Measurements from ENCODE around the gene PDXP.
"Not testable (repeated sequence)": the region's sequence is repeated elsewhere in the genome, so short reads cannot be mapped to it uniquely, and the experiment has no call there.

PDXP gene

GRCh38 chr22:37647317-37647716, 11.2 kb upstream of the PDXP start:
- Mint-ChIP-seq H3K4me3 (no peak overlapping the region), H3K9me3 (no peaks in the 10 kb centered on the region), H3K27me3 (ENCODE audit: low read depth) (no peaks in the 10 kb centered on the region), H3K27ac (no peak overlapping the region), H3K36me3 (ENCODE audit: low read depth) (peaks cover 41% of the 10 kb centered on the region), H3K4me1 (peaks cover 8% of the 10 kb centered on the region)
- TF ChIP-seq CTCF (IDR thresholded peaks at IDR 0.05; ENCODE audit: unreplicated experiment in 3 of 3), result no peak

- Mint-ChIP-seq H3K36me3 (ENCODE audit: low read depth) (peaks cover 46% of the 10 kb centered on the region), H3K9me3 (no peaks in the 10 kb centered on the region), H3K4me3 (no peak overlapping the region), H3K27ac (no peak overlapping the region), H3K27me3 (ENCODE audit: low read depth) (no peaks in the 10 kb centered on the region), H3K4me1 (peaks cover 8% of the 10 kb centered on the region)
- TF ChIP-seq CTCF (IDR thresholded peaks at IDR 0.05; ENCODE audit: unreplicated experiment in 3 of 3), result no peak
Observed at GRCh38 chr22:37647928-37648327, 10.6 kb upstream of the PDXP start.

GRCh38 chr22:37650463-37651136, 7.9 kb upstream of the PDXP start:
- Mint-ChIP-seq H3K9me3 (no peaks in the 10 kb centered on the region), H3K4me1 (no peaks in the 10 kb centered on the region), H3K27me3 (ENCODE audit: low read depth) (no peaks in the 10 kb centered on the region), H3K36me3 (ENCODE audit: low read depth) (peaks cover 40% of the 10 kb centered on the region), H3K27ac (no peak overlapping the region), H3K4me3 (no peak overlapping the region)
- no peak for TF ChIP-seq CTCF (IDR thresholded peaks at IDR 0.05; ENCODE audit: unreplicated experiment in 3 of 3)

GRCh38 chr22:37654563-37655251, 3.8 kb upstream of the PDXP start:
- H3K27me3 Mint-ChIP-seq (ENCODE audit: low read depth), result no peaks in the 10 kb centered on the region
- H3K27ac Mint-ChIP-seq, result no peak overlapping the region
- H3K4me1 Mint-ChIP-seq, result peaks cover 13% of the 10 kb centered on the region
- H3K9me3 Mint-ChIP-seq, result no peaks in the 10 kb centered on the region
- no peak for TF ChIP-seq CTCF (IDR thresholded peaks at IDR 0.05; ENCODE audit: unreplicated experiment in 3 of 3)
- H3K4me3 Mint-ChIP-seq, result no peak overlapping the region
- H3K36me3 Mint-ChIP-seq (ENCODE audit: low read depth), result peaks cover 29% of the 10 kb centered on the region

GRCh38 chr22:37655252-37655563, 3.3 kb upstream of the PDXP start:
- H3K9me3 Mint-ChIP-seq, result no peaks in the 10 kb centered on the region

GRCh38 chr22:37656583-37656982, 1.9 kb upstream of the PDXP start:
- not testable (repeated sequence) for H3K9me3 Mint-ChIP-seq; H3K27me3 Mint-ChIP-seq (ENCODE audit: low read depth)
- H3K4me3 Mint-ChIP-seq, result peak overlapping the region in 1 of 3 experiments; percentile 51
- peaks cover 32% of the 10 kb centered on the region for H3K4me1 Mint-ChIP-seq
- peaks cover 16% of the 10 kb centered on the region for H3K36me3 Mint-ChIP-seq (ENCODE audit: low read depth)
- peak overlapping the region; percentile 7 to 52 (median 37) for H3K27ac Mint-ChIP-seq

More at GRCh38 chr22:37655252-37655563, 3.3 kb upstream of the PDXP start:
- H3K27ac Mint-ChIP-seq, result no peak overlapping the region
- H3K4me3 Mint-ChIP-seq, result no peak overlapping the region
- no peak for TF ChIP-seq CTCF (IDR thresholded peaks at IDR 0.05; ENCODE audit: unreplicated experiment in 3 of 3)
- H3K4me1 Mint-ChIP-seq, result peaks cover 18% of the 10 kb centered on the region
- no peaks in the 10 kb centered on the region for H3K27me3 Mint-ChIP-seq (ENCODE audit: low read depth)
- H3K36me3 Mint-ChIP-seq (ENCODE audit: low read depth), result peaks cover 24% of the 10 kb centered on the region

Data from nephron (organoid).